GM06990 (cell line): ENCODE measurements around the gene RPL28.

Experiments
- DNase-seq: peaks from one replicate; pipeline ENCODE4 v3.0.0-alpha.2; 2011; ENCODE audit not compliant: insufficient read length; ENCODE audit errors: extremely low read depth
- H3K27me3 ChIP-seq: replicated peaks from 2 replicates; pipeline ENCODE4 v1.6.0; 2011; ENCODE audit warnings: low read length; ENCODE audit not compliant: control insufficient read depth, insufficient read depth
- H3K36me3 ChIP-seq: 2 replicates; pipeline ENCODE4 v1.5.1; 2011; ENCODE audit warnings: low read length; ENCODE audit not compliant: control insufficient read depth, insufficient read depth
- H3K4me3 ChIP-seq: replicated peaks from 2 replicates; pipeline ENCODE4 v1.5.1; 2011; ENCODE audit warnings: low read depth, mild to moderate bottlenecking, control low read depth, low read length
- CTCF ChIP-seq: IDR thresholded peaks from 2 replicates; pipeline ENCODE4 v1.5.1; 2011; ENCODE audit warnings: low read length, control low read depth, mild to moderate bottlenecking, inconsistent platforms; ENCODE audit not compliant: insufficient read depth, poor library complexity, severe bottlenecking

RPL28 gene

DNA sequence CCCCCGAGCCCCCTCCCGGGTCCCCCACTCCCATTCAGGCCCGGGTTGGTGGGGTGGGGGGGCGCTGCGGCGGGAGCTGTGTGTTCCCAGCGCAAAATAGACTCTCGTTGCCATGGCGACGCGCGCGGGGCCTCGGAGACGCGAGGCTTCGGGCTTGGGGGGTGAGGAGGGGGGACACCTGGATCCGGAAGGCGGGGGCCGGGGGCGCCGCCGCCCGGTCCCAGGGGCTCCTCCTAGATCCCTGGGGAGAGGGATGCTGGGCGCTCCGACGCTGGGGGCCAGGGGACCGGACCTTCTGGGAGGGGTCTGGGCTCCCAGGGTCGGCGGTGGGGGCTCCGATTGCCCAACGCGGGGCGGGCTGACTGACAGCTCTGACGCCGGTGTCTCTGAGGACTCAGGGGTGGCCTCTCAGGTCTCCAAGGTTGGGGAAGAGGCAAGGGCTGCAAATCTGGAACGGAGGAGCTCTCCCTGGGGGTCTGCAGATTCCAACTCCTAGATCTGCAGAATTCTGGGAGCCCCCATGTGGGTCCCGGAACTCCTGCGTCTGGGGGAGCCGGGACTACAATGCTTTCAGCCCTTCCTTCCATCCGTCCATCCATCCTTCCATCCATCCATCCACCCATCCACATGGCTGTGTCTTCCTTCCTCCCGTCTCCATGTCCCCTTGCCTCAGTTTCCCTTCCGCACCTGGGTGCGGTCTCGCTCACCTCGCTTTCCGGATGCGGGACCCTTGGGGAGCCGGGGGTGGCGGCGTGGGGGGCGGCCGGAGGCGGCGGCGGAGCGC is 66.4 kb downstream of the RPL28 start:
- Histone ChIP-seq H3K4me3 (no peak overlapping the region), H3K36me3 (peaks cover 5% of the 10 kb centered on the region), H3K27me3 (no peaks in the 10 kb centered on the region; the same call in 1 of the 2 replicates)
- DNase-seq = no peak
- no peak for TF ChIP-seq CTCF
